Spinal cord (tissue), 10 donors: ENCODE results near the gene ST7. TPM values are rescaled to one million over a fixed set of nuclear protein-coding genes. Genes with fewer than 3 reads are reported as not detected.

Experiments used
- DNase-seq, 6 donors: peaks; one replicate each; pipeline versions ENCODE4 v3.0.0 to v3.0.0-alpha.2; 2013 to 2015; ENCODE audit warnings: low spot score in 6 of 6, low read depth in 4 of 6
- H3K27ac ChIP-seq: one replicate; pipeline ENCODE4 v1.5.1; 2013; ENCODE audit warnings: low read depth, low read length, control low read depth
- H3K27me3 ChIP-seq: one replicate; pipeline ENCODE4 v1.6.1; 2013; ENCODE audit warnings: low read length; ENCODE audit not compliant: control insufficient read depth, insufficient read depth
- H3K36me3 ChIP-seq: one replicate; pipeline ENCODE4 v1.6.1; 2013; ENCODE audit warnings: low read length; ENCODE audit not compliant: control insufficient read depth, insufficient read depth
- H3K4me1 ChIP-seq: one replicate; pipeline ENCODE4 v1.6.1; 2013; ENCODE audit warnings: low read length; ENCODE audit not compliant: control insufficient read depth, insufficient read depth
- H3K4me3 ChIP-seq: one replicate; pipeline ENCODE4 v1.5.1; 2013; ENCODE audit warnings: low read depth, low read length, control low read depth
- H3K9me3 ChIP-seq: one replicate; pipeline ENCODE4 v1.6.1; 2013; ENCODE audit warnings: low read length; ENCODE audit not compliant: control insufficient read depth, insufficient read depth
- whole genome bisulfite sequencing: methylation state at CpG from one replicate; pipeline ENCODE4 v1.1.5; 2013; ENCODE audit warnings: missing lambda C conversion rate; ENCODE audit not compliant: insufficient coverage; 5-methylcytosine and 5-hydroxymethylcytosine counted together
- polyA plus RNA-seq, 2 donors: library from polyadenylated mRNA; unstranded; fragments of 120-200 nt; gene quantifications; one replicate each; pipeline ENCODE4 v1.2.1, GENCODE V29; 2013; ENCODE audit not compliant: insufficient read length in 2 of 2
- total RNA-seq, 2 donors: library from RNA; depleted of rRNA in 1 of 2; stranded (reverse); fragments of 120-200 nt in 1 of 2; fragments of >200 nt in 1 of 2; gene quantifications; one replicate each; pipeline versions ENCODE4 v1.2.3 to v1.2.4, GENCODE V29; 2013 to 2014
- donor health status: healthy.

ST7 gene
- total and polyA plus RNA-seq, 4 donors: 27.0 to 35.7 (median 31.8) TPM

DNA sequence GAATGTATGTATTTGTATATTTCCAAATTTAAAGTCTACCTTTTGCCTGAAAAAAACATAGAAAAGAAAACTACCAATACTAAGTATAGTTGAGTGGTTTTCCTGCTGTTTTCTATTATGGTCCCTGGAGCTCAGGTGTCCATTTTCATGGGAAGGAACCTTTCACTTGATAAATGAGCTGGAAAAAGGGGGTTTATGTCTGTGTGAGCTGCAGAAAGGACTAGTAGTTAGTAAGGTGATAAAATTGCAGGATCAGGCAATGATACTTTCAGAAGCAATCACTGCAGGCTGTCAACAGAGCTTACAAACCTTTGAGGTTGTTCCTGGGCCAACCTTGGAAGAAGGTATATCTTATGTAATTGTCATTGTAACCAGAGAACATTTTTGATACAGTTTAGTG lies 48.0 kb downstream of the ST7 start:
- no peaks in the 10 kb centered on the region for H3K4me1 ChIP-seq
- no peak overlapping the region for H3K27ac ChIP-seq
- H3K9me3 ChIP-seq: no peaks in the 10 kb centered on the region
- peak in 1 of 6 donors; percentile 35 for DNase-seq
- H3K27me3 ChIP-seq: no peaks in the 10 kb centered on the region
- no peak overlapping the region for H3K4me3 ChIP-seq
- no peaks in the 10 kb centered on the region for H3K36me3 ChIP-seq

DNA sequence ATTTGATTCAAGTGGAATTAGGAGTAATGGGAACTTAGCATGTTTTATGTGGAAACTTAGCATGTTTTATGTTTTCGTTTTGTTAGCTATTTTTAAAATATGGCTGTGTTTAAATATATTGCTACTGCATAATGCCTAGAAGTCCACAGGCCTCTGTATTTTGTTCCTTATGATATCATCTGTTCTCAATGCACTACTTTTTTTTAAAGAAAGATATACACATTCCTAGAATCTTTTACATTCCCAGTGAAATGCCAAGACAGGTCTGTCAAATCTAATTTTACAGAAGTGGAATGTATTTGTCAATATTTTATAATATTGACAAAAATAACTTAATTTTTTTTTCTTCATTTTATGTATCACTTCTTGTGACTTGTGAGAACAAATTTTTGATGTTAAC lies 51.6 kb downstream of the ST7 start:
- WGBS: no CpG with 5 or more reads among the region's 1 CpG
- no peak for DNase-seq
- H3K4me3 ChIP-seq: no peak overlapping the region
- H3K27ac ChIP-seq: no peak overlapping the region
- H3K9me3 ChIP-seq: no peaks in the 10 kb centered on the region
- no peaks in the 10 kb centered on the region for H3K36me3 ChIP-seq
- no peaks in the 10 kb centered on the region for H3K27me3 ChIP-seq
- no peaks in the 10 kb centered on the region for H3K4me1 ChIP-seq

GRCh38 chr7:117005449-117005848 lies 52.1 kb downstream of the ST7 start:
- H3K9me3 ChIP-seq: no peaks in the 10 kb centered on the region
- H3K27me3 ChIP-seq: no peaks in the 10 kb centered on the region
- WGBS: no CpG with 5 or more reads among the region's 2 CpGs
- H3K27ac ChIP-seq: no peak overlapping the region
- no peaks in the 10 kb centered on the region for H3K4me1 ChIP-seq
- H3K36me3 ChIP-seq: no peaks in the 10 kb centered on the region
- DNase-seq: no peak
- no peak overlapping the region for H3K4me3 ChIP-seq

- no peak for DNase-seq
- Histone ChIP-seq H3K36me3 (no peaks in the 10 kb centered on the region), H3K27me3 (no peaks in the 10 kb centered on the region), H3K4me3 (no peak overlapping the region), H3K27ac (no peak overlapping the region), H3K9me3 (no peaks in the 10 kb centered on the region), H3K4me1 (no peaks in the 10 kb centered on the region)
- 100% methylated on average over 1 of the region's 5 CpGs for WGBS
Observed at GRCh38 chr7:117006907-117007684, 53.8 kb downstream of the ST7 start.

GRCh38 chr7:117008118-117008885 lies 55.0 kb downstream of the ST7 start:
- no peak overlapping the region for H3K27ac ChIP-seq
- DNase-seq: no peak
- no peaks in the 10 kb centered on the region for H3K36me3 ChIP-seq
- WGBS: 100% methylated on average over 1 of the region's 3 CpGs
- H3K9me3 ChIP-seq: no peaks in the 10 kb centered on the region
- no peaks in the 10 kb centered on the region for H3K4me1 ChIP-seq
- no peaks in the 10 kb centered on the region for H3K27me3 ChIP-seq
- no peak overlapping the region for H3K4me3 ChIP-seq

DNA sequence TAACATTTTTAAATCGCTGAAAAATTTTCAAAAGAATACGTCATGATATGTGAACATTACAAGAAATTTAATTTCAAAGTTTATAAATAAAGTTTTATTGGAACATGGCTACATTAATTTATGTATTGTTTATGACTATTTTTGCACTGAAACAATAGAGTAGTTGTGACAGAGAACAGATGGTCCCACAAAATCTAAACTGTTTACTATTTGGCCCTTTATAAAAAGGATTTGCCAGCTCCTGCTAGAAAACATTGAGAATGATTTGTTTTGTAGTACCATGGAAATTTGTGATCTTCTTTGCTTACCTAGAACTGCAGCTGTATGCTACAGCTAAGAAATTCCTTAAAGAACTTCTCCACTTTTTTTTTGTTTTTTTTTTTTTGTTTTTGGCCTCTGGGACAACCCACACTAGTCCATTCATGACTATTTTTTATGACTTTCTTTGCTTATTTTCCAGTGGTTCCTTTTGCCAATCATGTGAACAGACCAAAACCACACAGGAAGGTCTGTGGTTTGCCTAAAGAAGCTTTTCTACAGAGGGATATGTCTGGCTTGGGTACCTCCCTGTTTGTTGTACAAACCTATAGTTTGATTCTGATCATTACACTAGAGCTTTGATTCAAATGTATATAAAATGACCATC lies 55.7 kb downstream of the ST7 start:
- Histone ChIP-seq H3K4me3 (no peak overlapping the region), H3K27me3 (no peaks in the 10 kb centered on the region), H3K4me1 (no peaks in the 10 kb centered on the region), H3K27ac (no peak overlapping the region), H3K36me3 (no peaks in the 10 kb centered on the region), H3K9me3 (no peaks in the 10 kb centered on the region)
- DNase-seq: no peak
- no CpG with 5 or more reads among the region's 2 CpGs for WGBS

- Histone ChIP-seq H3K27me3 (no peaks in the 10 kb centered on the region), H3K9me3 (no peaks in the 10 kb centered on the region), H3K27ac (no peak overlapping the region), H3K4me3 (no peak overlapping the region), H3K36me3 (no peaks in the 10 kb centered on the region), H3K4me1 (no peaks in the 10 kb centered on the region)
- WGBS: 100% methylated on average over 2 of the region's 3 CpGs
- no peak for DNase-seq
Observed at GRCh38 chr7:117009705-117010361, 56.5 kb downstream of the ST7 start.

DNA sequence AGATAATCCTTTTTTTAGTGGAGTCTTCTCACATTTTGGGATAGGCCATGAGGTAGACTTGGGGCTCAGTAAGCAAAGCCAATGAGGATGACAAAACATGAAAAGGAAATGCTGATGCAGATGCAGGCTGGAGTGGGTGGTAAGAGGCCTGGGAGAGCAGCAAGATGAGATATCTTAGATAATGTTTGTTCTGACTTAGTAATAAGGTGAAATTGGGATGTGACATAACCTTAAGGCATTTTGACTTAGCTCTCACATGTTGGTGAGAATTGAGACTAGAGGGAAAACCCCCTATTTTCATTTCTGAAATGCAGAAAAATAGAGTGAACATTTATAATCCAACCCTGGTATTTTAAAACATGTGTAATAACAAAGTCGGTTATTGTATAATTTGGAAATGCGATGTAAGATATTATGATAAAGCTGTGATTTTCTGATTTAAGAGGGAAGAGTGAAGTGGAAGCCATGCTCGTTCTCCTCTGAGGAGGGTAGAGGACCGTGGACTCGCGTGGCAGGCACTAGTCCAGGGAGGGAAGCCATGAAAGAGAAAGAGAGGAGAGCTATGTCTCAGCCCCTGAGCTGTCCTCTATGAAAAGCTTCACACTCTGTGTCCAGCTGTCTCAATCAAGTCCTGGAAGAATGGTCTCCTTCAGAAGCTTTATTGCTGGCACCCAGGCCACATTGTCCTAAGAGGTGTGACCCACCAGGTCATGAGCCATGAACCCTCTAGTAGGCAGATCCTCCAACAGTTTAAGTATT lies 57.3 kb downstream of the ST7 start:
- no peaks in the 10 kb centered on the region for H3K9me3 ChIP-seq
- no peaks in the 10 kb centered on the region for H3K4me1 ChIP-seq
- no peak for DNase-seq
- no peaks in the 10 kb centered on the region for H3K36me3 ChIP-seq
- no peak overlapping the region for H3K4me3 ChIP-seq
- WGBS: 92% methylated on average over 6 of the region's 6 CpGs
- no peak overlapping the region for H3K27ac ChIP-seq
- no peaks in the 10 kb centered on the region for H3K27me3 ChIP-seq
